RWPE2 (cell line): ENCODE data around the gene MRPL10.
A peak's percentile ranks its signal among the peaks of the same experiment; 100 is the strongest.

ENCODE experiments used
- ATAC-seq: fragments of 200-7000 bp; cut with Tn5 transposase; 3 replicates; pipeline ENCODE4 v1.9.1; 2021; ENCODE audit warnings: low read depth
- DNase-seq: peaks from one replicate; pipeline ENCODE4 v3.0.0-alpha.2; 2020; ENCODE audit warnings: low spot score
- H3K27ac ChIP-seq: fragments of 450-650 bp; 2 replicates; pipeline ENCODE4 v1.5.1; 2017; ENCODE audit warnings: mild to moderate bottlenecking; ENCODE audit not compliant: poor library complexity, severe bottlenecking
- H3K27me3 ChIP-seq: fragments of 250-450 bp; sonication (Bioruptor Pico); 2 replicates; pipeline ENCODE4 v1.5.1; 2021; ENCODE audit warnings: mild to moderate bottlenecking, moderate library complexity; ENCODE audit not compliant: insufficient read depth, poor library complexity, severe bottlenecking
- H3K36me3 ChIP-seq: fragments of 250-450 bp; sonication (Bioruptor Pico); 2 replicates; pipeline ENCODE4 v1.5.1; 2020; ENCODE audit warnings: low read depth, mild to moderate bottlenecking, moderate library complexity
- H3K4me1 ChIP-seq: fragments of 250-450 bp; sonication (Bioruptor Pico); 2 replicates; pipeline ENCODE4 v1.5.1; 2021; ENCODE audit warnings: mild to moderate bottlenecking, moderate library complexity; ENCODE audit not compliant: insufficient read depth, poor library complexity, severe bottlenecking
- H3K4me3 ChIP-seq: fragments of 250-450 bp; sonication (Bioruptor Pico); 2 replicates; pipeline ENCODE4 v1.5.1; 2021; ENCODE audit warnings: mild to moderate bottlenecking, moderate library complexity; ENCODE audit not compliant: severe bottlenecking
- H3K9me3 ChIP-seq: fragments of 250-450 bp; sonication (Bioruptor Pico); 2 replicates; pipeline ENCODE4 v1.5.1; 2021; ENCODE audit warnings: mild to moderate bottlenecking, moderate library complexity; ENCODE audit not compliant: severe bottlenecking
- TF ChIP-seq, protein P1 (sequence below): fragments of 450-650 bp; IDR thresholded peaks from one replicate; pipeline ENCODE4 v1.5.1; 2017; ENCODE audit warnings: mild to moderate bottlenecking, moderate library complexity; ENCODE audit not compliant: poor library complexity, severe bottlenecking

MRPL10 gene

DNA sequence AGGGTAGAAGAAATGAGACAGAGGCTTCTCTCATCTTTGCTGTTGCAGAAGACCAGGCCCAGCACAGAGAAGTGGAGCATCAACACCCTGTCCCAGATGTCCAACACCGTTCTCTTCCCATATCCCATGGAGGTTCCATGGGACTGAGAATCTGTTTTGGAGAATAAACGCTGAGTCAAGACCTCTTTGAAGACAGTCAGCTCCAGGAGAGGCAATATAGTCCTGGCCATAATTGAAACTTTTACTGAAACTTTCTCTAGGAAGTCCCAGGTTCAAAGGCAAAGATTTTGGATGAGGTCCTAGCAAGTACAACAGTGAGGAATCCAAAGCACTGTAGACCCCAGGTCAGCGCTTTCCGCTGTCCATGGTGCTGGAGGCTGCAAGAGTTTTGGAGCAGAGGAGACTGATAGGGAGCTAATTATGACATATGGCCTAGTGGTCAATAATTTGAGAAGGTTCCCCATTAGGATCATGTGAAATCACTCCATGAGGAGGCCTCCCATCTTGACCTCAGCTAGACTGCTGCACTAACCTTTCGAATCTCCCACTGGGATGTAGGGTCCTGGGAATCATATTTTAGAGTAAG is 45.7 kb downstream of the MRPL10 start:
- Histone ChIP-seq H3K4me3 (no peak overlapping the region), H3K27ac (no peak overlapping the region), H3K27me3 (peaks cover 43% of the 10 kb centered on the region), H3K4me1 (no peaks in the 10 kb centered on the region), H3K9me3 (no peaks in the 10 kb centered on the region), H3K36me3 (no peaks in the 10 kb centered on the region)
- no peak for DNase-seq
- no peak for ATAC-seq
- TF ChIP-seq, protein P1, sequence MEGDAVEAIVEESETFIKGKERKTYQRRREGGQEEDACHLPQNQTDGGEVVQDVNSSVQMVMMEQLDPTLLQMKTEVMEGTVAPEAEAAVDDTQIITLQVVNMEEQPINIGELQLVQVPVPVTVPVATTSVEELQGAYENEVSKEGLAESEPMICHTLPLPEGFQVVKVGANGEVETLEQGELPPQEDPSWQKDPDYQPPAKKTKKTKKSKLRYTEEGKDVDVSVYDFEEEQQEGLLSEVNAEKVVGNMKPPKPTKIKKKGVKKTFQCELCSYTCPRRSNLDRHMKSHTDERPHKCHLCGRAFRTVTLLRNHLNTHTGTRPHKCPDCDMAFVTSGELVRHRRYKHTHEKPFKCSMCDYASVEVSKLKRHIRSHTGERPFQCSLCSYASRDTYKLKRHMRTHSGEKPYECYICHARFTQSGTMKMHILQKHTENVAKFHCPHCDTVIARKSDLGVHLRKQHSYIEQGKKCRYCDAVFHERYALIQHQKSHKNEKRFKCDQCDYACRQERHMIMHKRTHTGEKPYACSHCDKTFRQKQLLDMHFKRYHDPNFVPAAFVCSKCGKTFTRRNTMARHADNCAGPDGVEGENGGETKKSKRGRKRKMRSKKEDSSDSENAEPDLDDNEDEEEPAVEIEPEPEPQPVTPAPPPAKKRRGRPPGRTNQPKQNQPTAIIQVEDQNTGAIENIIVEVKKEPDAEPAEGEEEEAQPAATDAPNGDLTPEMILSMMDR = no peak

DNA sequence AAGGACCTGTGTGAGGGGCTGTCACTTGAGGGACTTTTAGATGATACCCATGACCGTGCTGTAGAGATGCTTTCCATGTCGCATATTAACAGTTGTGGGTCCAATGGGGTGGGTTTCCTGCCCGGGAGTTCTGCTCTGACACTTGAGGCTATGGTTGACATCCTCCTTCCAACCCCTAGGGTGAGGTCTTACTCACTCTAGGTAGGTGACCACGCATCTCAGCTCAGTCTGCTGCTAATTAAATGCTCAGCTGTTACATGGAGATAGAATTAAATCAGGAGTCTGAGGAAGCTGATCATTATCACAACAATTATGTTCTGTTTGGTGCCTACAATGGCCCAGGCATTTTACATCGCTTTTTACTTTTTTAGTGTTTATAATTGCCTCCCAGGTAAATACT is 49.9 kb downstream of the MRPL10 start:
- Histone ChIP-seq H3K27me3 (peaks cover 10% of the 10 kb centered on the region), H3K27ac (no peak overlapping the region), H3K9me3 (no peaks in the 10 kb centered on the region), H3K4me1 (no peaks in the 10 kb centered on the region), H3K4me3 (no peak overlapping the region), H3K36me3 (no peaks in the 10 kb centered on the region)
- TF ChIP-seq, protein P1 = no peak
- no peak for DNase-seq
- no peak for ATAC-seq

DNA sequence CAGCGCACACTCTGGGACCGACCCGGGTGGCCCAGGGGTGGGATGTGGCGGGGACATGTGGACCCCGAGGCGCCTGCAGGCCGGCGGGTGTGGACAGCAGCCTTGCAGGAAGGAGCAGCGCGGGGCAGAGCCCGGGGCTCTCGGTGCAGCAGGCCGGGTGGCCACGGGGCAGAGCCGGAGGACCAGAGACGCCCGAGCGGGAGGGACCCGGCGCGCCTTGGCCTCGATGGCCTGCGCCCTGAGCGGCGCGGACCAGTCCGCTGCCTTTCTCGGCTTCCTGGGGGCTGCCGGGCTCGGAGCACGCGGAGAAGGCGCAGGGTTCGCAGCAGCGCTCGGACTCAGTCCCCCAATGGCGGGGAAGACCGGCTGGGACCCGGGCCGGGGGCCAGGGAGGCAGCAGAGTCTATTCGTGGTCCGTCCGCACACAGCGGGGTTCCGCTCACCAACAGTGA is 53.1 kb downstream of the MRPL10 start:
- Histone ChIP-seq H3K36me3 (no peaks in the 10 kb centered on the region), H3K9me3 (no peaks in the 10 kb centered on the region), H3K27ac (no peak overlapping the region), H3K4me1 (no peaks in the 10 kb centered on the region), H3K27me3 (peaks cover 8% of the 10 kb centered on the region), H3K4me3 (no peak overlapping the region)
- ATAC-seq (no peak), DNase-seq (no peak)
- TF ChIP-seq, protein P1 = no peak

DNA sequence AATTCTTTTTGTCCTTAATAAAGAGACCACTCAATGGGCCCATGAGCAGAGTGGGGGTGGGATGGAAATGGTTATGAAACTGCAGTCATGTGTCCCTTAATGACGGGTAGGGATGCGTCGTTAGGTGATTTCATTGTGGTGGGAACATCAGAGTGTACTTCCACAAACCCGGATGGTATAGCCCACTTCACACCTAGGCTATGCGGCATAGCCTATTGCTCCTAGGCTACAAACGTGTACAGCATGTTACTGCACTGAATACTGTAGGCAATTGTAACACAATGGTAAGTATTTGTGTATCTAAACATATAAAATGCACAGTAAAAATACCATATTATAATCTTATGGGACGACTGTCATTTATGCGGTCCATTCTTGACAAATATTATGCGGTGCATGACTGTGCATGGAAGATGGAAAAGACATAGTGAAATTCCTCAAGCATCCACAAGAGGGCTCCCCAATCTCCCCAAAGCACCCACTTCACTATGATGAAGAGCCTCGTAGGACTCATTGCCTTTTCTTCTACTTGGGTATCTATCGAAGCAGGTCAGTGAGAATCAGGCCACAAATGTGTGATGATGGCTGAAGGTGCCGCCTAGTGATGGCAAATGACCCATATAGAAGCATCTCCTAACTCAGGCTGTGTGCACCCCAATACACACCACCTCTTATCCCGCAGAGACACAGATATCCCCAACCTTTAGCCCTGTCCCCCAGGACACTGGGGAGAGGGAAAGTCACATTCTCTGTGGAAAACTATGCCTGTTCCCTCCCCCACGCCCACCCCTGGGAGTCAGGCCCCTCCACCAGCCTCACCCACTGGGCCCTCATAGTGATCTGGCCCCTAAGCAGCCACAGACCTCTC is 54.8 kb downstream of the MRPL10 start:
- Histone ChIP-seq H3K27ac (no peak overlapping the region), H3K4me1 (no peaks in the 10 kb centered on the region), H3K9me3 (no peaks in the 10 kb centered on the region), H3K36me3 (no peaks in the 10 kb centered on the region), H3K4me3 (no peak overlapping the region), H3K27me3 (peaks cover 8% of the 10 kb centered on the region)
- ATAC-seq = peak; percentile 79
- TF ChIP-seq, protein P1 = peak; percentile 72
- no peak for DNase-seq
